Gastrocnemius medialis (tissue), 4 donors: Measurements from ENCODE around the gene SPECC1L.
"Not testable (repeated sequence)": the region's sequence is repeated elsewhere in the genome, so short reads cannot be mapped to it uniquely, and the experiment has no call there.

ENCODE experiments used
- POLR2A ChIP-seq, 2 donors: fragments of 450-650 bp; IDR thresholded peaks; one replicate each; pipeline ENCODE4 v1.6.1; 2017; ENCODE audit warnings: antibody characterized with exemption in 2 of 2, mild to moderate bottlenecking in 2 of 2, moderate library complexity in 2 of 2
- TF ChIP-seq, protein P1 (sequence below), 5 experiments: fragments of 450-650 bp in 3 of 5; fragments of 200-600 bp in 2 of 5; sonication (generic) in 2 of 5; IDR thresholded peaks in 4 of 5; conservative IDR thresholded peaks in 1 of 5; 1 replicate in 4 of 5; 2 replicates in 1 of 5; pipeline ENCODE4 v1.5.1; 2016 to 2019; ENCODE audit warnings: antibody characterized with exemption in 5 of 5, mild to moderate bottlenecking in 3 of 5, moderate library complexity in 3 of 5

DNA sequence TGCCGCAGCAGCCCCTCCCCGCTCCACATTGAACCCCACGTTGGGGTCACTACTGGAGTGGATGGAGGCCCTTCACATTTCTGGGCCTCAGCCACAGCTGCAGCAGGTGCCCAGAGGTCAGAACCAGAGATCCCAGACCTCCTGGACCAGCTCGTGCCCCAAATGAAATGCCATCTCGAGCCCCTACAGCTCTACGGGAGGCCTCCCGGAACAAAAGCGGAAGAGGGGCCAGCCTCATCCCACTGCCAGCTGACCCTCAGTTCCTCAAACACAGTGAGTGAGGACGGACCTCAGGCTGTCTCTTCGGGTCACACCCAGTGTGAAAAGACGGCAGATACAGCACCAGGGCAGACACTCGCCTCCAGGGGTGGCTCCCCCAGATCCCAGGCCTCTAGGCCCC is 17.5 kb upstream of the SPECC1L start:
- TF ChIP-seq, protein P1, sequence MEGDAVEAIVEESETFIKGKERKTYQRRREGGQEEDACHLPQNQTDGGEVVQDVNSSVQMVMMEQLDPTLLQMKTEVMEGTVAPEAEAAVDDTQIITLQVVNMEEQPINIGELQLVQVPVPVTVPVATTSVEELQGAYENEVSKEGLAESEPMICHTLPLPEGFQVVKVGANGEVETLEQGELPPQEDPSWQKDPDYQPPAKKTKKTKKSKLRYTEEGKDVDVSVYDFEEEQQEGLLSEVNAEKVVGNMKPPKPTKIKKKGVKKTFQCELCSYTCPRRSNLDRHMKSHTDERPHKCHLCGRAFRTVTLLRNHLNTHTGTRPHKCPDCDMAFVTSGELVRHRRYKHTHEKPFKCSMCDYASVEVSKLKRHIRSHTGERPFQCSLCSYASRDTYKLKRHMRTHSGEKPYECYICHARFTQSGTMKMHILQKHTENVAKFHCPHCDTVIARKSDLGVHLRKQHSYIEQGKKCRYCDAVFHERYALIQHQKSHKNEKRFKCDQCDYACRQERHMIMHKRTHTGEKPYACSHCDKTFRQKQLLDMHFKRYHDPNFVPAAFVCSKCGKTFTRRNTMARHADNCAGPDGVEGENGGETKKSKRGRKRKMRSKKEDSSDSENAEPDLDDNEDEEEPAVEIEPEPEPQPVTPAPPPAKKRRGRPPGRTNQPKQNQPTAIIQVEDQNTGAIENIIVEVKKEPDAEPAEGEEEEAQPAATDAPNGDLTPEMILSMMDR (IDR thresholded peaks at IDR 0.05 in 4 of 5, conservative IDR thresholded peaks at IDR 0.05 in 1 of 5), result not testable (repeated sequence)
- not testable (repeated sequence) for TF ChIP-seq POLR2A (IDR thresholded peaks at IDR 0.05)
